H1 (cell line): ENCODE measurements around the gene PHACTR1. TPM values are rescaled to one million over a fixed set of nuclear protein-coding genes. Genes with fewer than 3 reads are reported as not detected.

ENCODE experiments used
- CTCF ChIA-PET: fragments of 300-600 bp; sonication (Branson Sonifier 250); formaldehyde crosslinking; loops from one replicate; lab custom pipeline; 2021; ENCODE audit not compliant: partially characterized antibody; lab: Charles Lee
- POLR2A ChIA-PET: fragments of 300-600 bp; sonication (Branson Sonifier 250); formaldehyde crosslinking; loops from one replicate; lab custom pipeline; 2021; ENCODE audit warnings: inconsistent platforms; ENCODE audit not compliant: partially characterized antibody; lab: Charles Lee
- DNase-seq, 2 experiments: peaks; one replicate each; pipeline versions ENCODE4 v3.0.0 to v3.0.0-alpha.2; 2010 to 2022; ENCODE audit warnings: low spot score in 2 of 2, low read depth in 1 of 2, mixed read lengths in 1 of 2
- FAIRE-seq: peaks from 2 replicates; lab custom pipeline; 2011; peaks lifted over from hg19 to GRCh38; lab: Jason Lieb, UNC
- H2AFZ ChIP-seq: 2 replicates; pipeline ENCODE4 v1.8.1; 2012; ENCODE audit warnings: low read length, inconsistent platforms
- H2AK5ac ChIP-seq: 2 replicates; pipeline ENCODE4 v1.6.1; 2013; ENCODE audit warnings: low read depth, low read length
- H2BK120ac ChIP-seq: replicated peaks from 2 replicates; pipeline ENCODE3; 2013; ENCODE audit warnings: low read depth, low read length, inconsistent platforms
- H2BK12ac ChIP-seq: 2 replicates; pipeline ENCODE4 v1.6.1; 2013; ENCODE audit warnings: low read depth, low read length
- H2BK15ac ChIP-seq: 2 replicates; pipeline ENCODE4 v1.6.1; 2013; ENCODE audit warnings: low read length
- H2BK20ac ChIP-seq: 2 replicates; pipeline ENCODE4 v1.6.1; 2013; ENCODE audit warnings: low read length
- H2BK5ac ChIP-seq: 2 replicates; pipeline ENCODE4 v1.6.1; 2013; ENCODE audit warnings: low read depth, low read length
- H3K14ac ChIP-seq: 2 replicates; pipeline ENCODE4 v1.6.1; 2013; ENCODE audit warnings: inconsistent platforms; ENCODE audit not compliant: insufficient read length
- H3K18ac ChIP-seq: 2 replicates; pipeline ENCODE4 v1.6.1; 2013; ENCODE audit warnings: low read length; ENCODE audit errors: extremely low read depth
- H3K23ac ChIP-seq: 2 replicates; pipeline ENCODE4 v1.6.1; 2013; ENCODE audit warnings: inconsistent platforms; ENCODE audit not compliant: insufficient read length
- H3K23me2 ChIP-seq: 2 replicates; pipeline ENCODE4 v1.6.1; 2013; ENCODE audit warnings: low read depth, low read length
- H3K27ac ChIP-seq: 2 replicates; pipeline ENCODE4 v1.6.1; 2011; ENCODE audit warnings: low read depth, low read length, inconsistent platforms
- H3K27me3 ChIP-seq, 4 experiments: replicated peaks in 1 of 4; 1 replicate in 1 of 4; 2 replicates in 3 of 4; pipeline versions ENCODE4 v1.6.1 to v1.8.1; 2011 to 2013; ENCODE audit warnings: low read length in 3 of 4, mild to moderate bottlenecking in 3 of 4, inconsistent platforms in 2 of 4, mixed read lengths in 2 of 4, moderate library complexity in 1 of 4; ENCODE audit not compliant: control insufficient read depth in 3 of 4, insufficient read depth in 3 of 4; ENCODE audit errors: extremely low read depth in 1 of 4
- H3K36me3 ChIP-seq, 4 experiments: 2 replicates each; pipeline versions ENCODE4 v1.6.1 to v1.8.1; 2011 to 2013; ENCODE audit warnings: mild to moderate bottlenecking in 4 of 4, low read length in 3 of 4, moderate library complexity in 2 of 4, control low read depth in 1 of 4, inconsistent platforms in 1 of 4; ENCODE audit not compliant: insufficient read depth in 4 of 4, control insufficient read depth in 2 of 4
- H3K4ac ChIP-seq: replicated peaks from 2 replicates; pipeline ENCODE3; 2013; ENCODE audit warnings: low read length, low read depth, mixed read lengths, inconsistent platforms; ENCODE audit not compliant: insufficient read length
- H3K4me1 ChIP-seq, 4 experiments: replicated peaks in 1 of 4; 1 replicate in 1 of 4; 2 replicates in 3 of 4; pipeline versions ENCODE4 v1.6.1 to v1.8.1; 2011 to 2013; ENCODE audit warnings: low read length in 3 of 4, inconsistent platforms in 2 of 4, mixed read lengths in 1 of 4; ENCODE audit not compliant: insufficient read depth in 4 of 4, control insufficient read depth in 3 of 4
- H3K4me2 ChIP-seq, 2 experiments: 2 replicates each; pipeline versions ENCODE4 v1.6.1 to v1.8.1; 2011 to 2013; ENCODE audit warnings: low read depth in 2 of 2, low read length in 2 of 2, control low read depth in 1 of 2, inconsistent platforms in 1 of 2, mild to moderate bottlenecking in 1 of 2; ENCODE audit not compliant: insufficient read depth in 1 of 2
- H3K4me3 ChIP-seq, 4 experiments: fragments of 200-600, 300-600 bp in 1 of 4; sonication (generic), shearing (Covaris generic), sonication (Bioruptor Twin) in 1 of 4; 2 replicates each; pipeline versions ENCODE4 v1.5.1 to v1.8.1; 2011 to 2016; ENCODE audit warnings: low read length in 4 of 4, low read depth in 3 of 4, control low read depth in 2 of 4, inconsistent platforms in 2 of 4, mild to moderate bottlenecking in 2 of 4, mixed read lengths in 1 of 4, moderate library complexity in 1 of 4; ENCODE audit not compliant: insufficient read depth in 2 of 4; ENCODE audit errors: extremely low read depth in 1 of 4
- H3K56ac ChIP-seq: replicated peaks from 2 replicates; pipeline ENCODE3; 2013; ENCODE audit warnings: low read depth, mild to moderate bottlenecking, mixed read lengths, low read length, inconsistent platforms; ENCODE audit not compliant: insufficient read length
- H3K79me1 ChIP-seq: 2 replicates; pipeline ENCODE4 v1.6.1; 2013; ENCODE audit warnings: low read depth, low read length, control low read depth
- H3K79me2 ChIP-seq, 2 experiments: 2 replicates each; pipeline versions ENCODE4 v1.6.1 to v1.8.1; 2012 to 2013; ENCODE audit warnings: low read length in 2 of 2, mild to moderate bottlenecking in 2 of 2, inconsistent platforms in 1 of 2; ENCODE audit not compliant: insufficient read depth in 2 of 2, control insufficient read depth in 1 of 2
- H3K9ac ChIP-seq, 4 experiments: replicated peaks in 1 of 4; 1 replicate in 1 of 4; 2 replicates in 3 of 4; pipeline versions ENCODE4 v1.6.1 to v1.8.1; 2011 to 2013; ENCODE audit warnings: low read depth in 3 of 4, low read length in 3 of 4, control low read depth in 2 of 4, mild to moderate bottlenecking in 2 of 4, moderate library complexity in 2 of 4, inconsistent platforms in 1 of 4; ENCODE audit errors: extremely low read depth in 1 of 4
- H3K9me3 ChIP-seq, 2 experiments: 2 replicates each; pipeline versions ENCODE4 v1.6.1 to v1.8.1; 2012 to 2013; ENCODE audit warnings: mild to moderate bottlenecking in 2 of 2, moderate library complexity in 2 of 2, control low read depth in 1 of 2, inconsistent platforms in 1 of 2, low read depth in 1 of 2, low read length in 1 of 2, mixed read lengths in 1 of 2; ENCODE audit not compliant: insufficient read depth in 2 of 2
- H4K20me1 ChIP-seq, 2 experiments: replicated peaks in 1 of 2; 2 replicates each; pipeline versions ENCODE3 to v1.8.1; 2011 to 2013; ENCODE audit warnings: inconsistent platforms in 2 of 2, low read length in 2 of 2, mild to moderate bottlenecking in 1 of 2; ENCODE audit not compliant: insufficient read depth in 2 of 2, control insufficient read depth in 1 of 2
- H4K5ac ChIP-seq: 2 replicates; pipeline ENCODE4 v1.6.1; 2013; ENCODE audit warnings: low read length, low read depth, mixed read lengths, inconsistent platforms; ENCODE audit not compliant: insufficient read length
- H4K8ac ChIP-seq: 2 replicates; pipeline ENCODE4 v1.8.0; 2013; ENCODE audit warnings: mild to moderate bottlenecking, moderate library complexity, low read length, inconsistent platforms; ENCODE audit not compliant: insufficient read depth; ENCODE audit errors: extremely low read depth
- H4K91ac ChIP-seq: replicated peaks from 2 replicates; pipeline ENCODE3; 2013; ENCODE audit warnings: low read length, mixed read lengths, inconsistent platforms; ENCODE audit not compliant: insufficient read length
- CEBPB ChIP-seq: IDR thresholded peaks from 2 replicates; pipeline ENCODE4 v1.6.1; 2012; ENCODE audit warnings: low read depth, low read length
- CTBP2 ChIP-seq: IDR thresholded peaks from 2 replicates; pipeline ENCODE4 v1.7.0; 2011; ENCODE audit warnings: borderline replicate concordance, mild to moderate bottlenecking, moderate library complexity, mixed read lengths, low read length; ENCODE audit not compliant: insufficient read depth, insufficient read length
- EGR1 ChIP-seq: IDR thresholded peaks from 2 replicates; pipeline ENCODE4 v1.6.1; 2011; ENCODE audit warnings: low read depth, low read length, borderline replicate concordance
- GABPA ChIP-seq: IDR thresholded peaks from 2 replicates; pipeline ENCODE4 v1.6.1; 2011; ENCODE audit warnings: mild to moderate bottlenecking, low read length, moderate library complexity, borderline replicate concordance; ENCODE audit not compliant: insufficient read depth
- HDAC2 ChIP-seq, 2 experiments: fragments of 300-600 bp in 1 of 2; sonication (generic) in 1 of 2; IDR thresholded peaks; 2 replicates each; pipeline ENCODE4 v1.6.1; 2011 to 2012; ENCODE audit warnings: low read depth in 2 of 2, low read length in 2 of 2, mild to moderate bottlenecking in 2 of 2, moderate library complexity in 2 of 2, borderline replicate concordance in 1 of 2, inconsistent platforms in 1 of 2
- MAFK ChIP-seq: IDR thresholded peaks from 2 replicates; pipeline ENCODE4 v1.6.1; 2012; ENCODE audit warnings: low read depth, mild to moderate bottlenecking, improper control_type of control experiment, low read length
- POLR2AphosphoS5 ChIP-seq: IDR thresholded peaks from 2 replicates; pipeline ENCODE4 v1.6.1; 2011; ENCODE audit warnings: low read depth, low read length
- SIRT6 ChIP-seq: IDR thresholded peaks from one replicate; pipeline ENCODE4 v1.7.1; 2012; ENCODE audit warnings: low read length, inconsistent platforms
- SP2 ChIP-seq: IDR thresholded peaks from 2 replicates; pipeline ENCODE4 v1.6.1; 2012; ENCODE audit warnings: mild to moderate bottlenecking, low read length, inconsistent platforms
- WGBS, 2 experiments: shearing (Covaris generic) in 1 of 2; methylation state at CpG; one replicate each; pipeline versions ENCODE4 v1.1.6 to v1.1.7; 2013 to 2015; ENCODE audit warnings: low lambda C conversion rate in 2 of 2, mixed read lengths in 2 of 2, inconsistent platforms in 1 of 2, low coverage in 1 of 2, missing lambda C conversion rate in 1 of 2; ENCODE audit not compliant: insufficient replicate concordance in 2 of 2, insufficient coverage in 1 of 2, insufficient read length in 1 of 2; ENCODE audit errors: extremely low coverage in 1 of 2, missing lambda C conversion rate in 1 of 2; 5-methylcytosine and 5-hydroxymethylcytosine counted together
- polyA plus RNA-seq, 7 experiments: library from polyadenylated mRNA; depleted of rRNA in 3 of 7; stranded (reverse) in 5 of 7; unstranded in 2 of 7; fragments of >200 nt in 5 of 7; fragments of 200-250 nt in 2 of 7; gene quantifications; 1 replicate in 5 of 7; 2 replicates in 1 of 7; 4 replicates in 1 of 7; pipeline versions ENCODE4 v1.2.1 to v1.2.3, GENCODE V29; 2011 to 2013; ENCODE audit warnings: missing spikeins in 2 of 7, mixed read lengths in 2 of 7
- total RNA-seq: library from RNA; stranded (reverse); fragmentation: NEBNext Ultra II Directional; extraction: Animal tissue kit (Norgen Biotek cat#: 25700); gene quantifications from 2 replicates; pipeline ENCODE4 v1.2.1, GENCODE V29; 2021
- TF ChIP-seq, protein P1 (sequence below): IDR thresholded peaks from 2 replicates; pipeline ENCODE4 v1.6.1; 2011; ENCODE audit warnings: low read depth, mild to moderate bottlenecking, low read length; ENCODE audit not compliant: insufficient read depth

Gene PHACTR1
- total and polyA plus RNA-seq, 2 of the 8 experiments (the other 6 are each of a cell fraction or from before 2014, with no cell fraction given): 3.9 to 17.1 TPM

- Histone ChIP-seq H2BK15ac (no peak overlapping the region), H4K91ac (no peak overlapping the region), H3K23ac (no peak overlapping the region), H3K23me2 (no peaks in the 10 kb centered on the region), H2AFZ (no peak overlapping the region), H3K9ac (no peak overlapping the region), H3K79me1 (no peaks in the 10 kb centered on the region; the same call in 1 of the 2 replicates), H2BK20ac (no peak overlapping the region), H2BK120ac (no peak overlapping the region), H4K8ac (no peak overlapping the region), H3K79me2 (no peaks in the 10 kb centered on the region), H2AK5ac (no peak overlapping the region), H4K5ac (no peak overlapping the region), H3K27me3 (no peaks in the 10 kb centered on the region), H3K18ac (no peak overlapping the region), H3K4me3 (no peak overlapping the region), H3K14ac (no peak overlapping the region), H4K20me1 (peaks cover 0 to 1% of the 10 kb centered on the region in 2 experiments), H2BK5ac (no peak overlapping the region), H2BK12ac (no peak overlapping the region), H3K27ac (no peak overlapping the region), H3K4me2 (no peak overlapping the region), H3K4ac (no peak overlapping the region), H3K9me3 (no peaks in the 10 kb centered on the region), H3K36me3 (no peaks in the 10 kb centered on the region), H3K56ac (no peak overlapping the region), H3K4me1 (peaks cover 0 to 3% (median 0%) of the 10 kb centered on the region in 4 experiments; a peak in 1 of 7 replicates)
- FAIRE-seq (no peak), DNase-seq (no peak)
- CTCF ChIA-PET: interaction anchor here (0.6 to 1.1 kb wide), 3 partner anchors 133 to 376 kb away, joined by 3 to 6 read pairs (median 3); no protein-coding TSS in a partner anchor
- POLR2A ChIA-PET: interaction anchor here (1.0 kb wide), 1 partner anchor 14 kb away, joined by 3 read pairs; no protein-coding TSS in a partner anchor
- no peak for TF ChIP-seq EGR1
- TF ChIP-seq SIRT6: no peak
- no peak for TF ChIP-seq CEBPB
- TF ChIP-seq GABPA: no peak
- TF ChIP-seq, protein P1, sequence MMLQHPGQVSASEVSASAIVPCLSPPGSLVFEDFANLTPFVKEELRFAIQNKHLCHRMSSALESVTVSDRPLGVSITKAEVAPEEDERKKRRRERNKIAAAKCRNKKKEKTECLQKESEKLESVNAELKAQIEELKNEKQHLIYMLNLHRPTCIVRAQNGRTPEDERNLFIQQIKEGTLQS: no peak
- no peak for TF ChIP-seq POLR2AphosphoS5
- no peak for TF ChIP-seq SP2
- no peak for TF ChIP-seq HDAC2 (IDR thresholded peaks at IDR 0.05; ENCODE audit: borderline replicate concordance in 1 of 2, low read depth in 2 of 2, low read length in 2 of 2)
- TF ChIP-seq CTBP2: no peak
- TF ChIP-seq MAFK: no peak
- WGBS, 2 experiments: 90% methylated on average over 4 of the region's 4 CpGs; no CpG with 5 or more reads in 1 of the 2 experiments
Measured at GRCh38 chr6:13044896-13045295, 328.3 kb downstream of the PHACTR1 start.
